ENCODE data around the gene PRR7.
"Not testable (repeated sequence)": the region's sequence is repeated elsewhere in the genome, so short reads cannot be mapped to it uniquely, and the experiment has no call there.

The PRR7 gene

GRCh38 chr5:177446200-177447065, at the start of gene PRR7:
TSS of gene PRR7 (plus strand) at chr5:177446814. CDS start at chr5:177455068, 8,254 bp downstream.
- DNase-seq (ENCODE audit: low read depth in 2 of 2, low spot score in 1 of 2) = peak in 1 of 2 donors; percentile 53

DNA sequence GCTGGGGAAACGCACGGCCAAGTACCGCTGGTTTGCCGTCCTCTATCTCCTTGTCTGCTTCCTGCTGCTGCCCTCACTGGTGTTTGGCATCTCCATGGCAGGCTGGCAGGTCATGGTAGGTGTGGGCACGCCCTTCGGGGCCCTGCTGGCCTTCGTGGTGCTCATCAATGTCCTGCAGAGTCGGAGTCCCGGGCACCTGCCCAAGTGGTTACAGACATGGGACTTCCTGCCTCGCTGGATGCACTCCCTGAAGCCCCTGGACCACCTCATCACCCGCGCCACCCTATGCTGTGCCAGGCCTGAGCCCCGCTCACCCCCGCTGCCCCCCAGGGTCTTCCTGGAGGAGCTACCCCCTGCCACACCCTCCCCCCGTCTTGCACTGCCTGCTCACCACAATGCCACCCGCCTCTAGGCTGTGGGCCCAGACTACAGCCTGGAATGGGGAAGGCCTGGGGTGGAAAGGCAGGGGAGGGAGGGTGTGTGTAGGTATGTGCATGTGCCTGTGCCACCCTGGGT, 48.7 kb upstream of the PRR7 start:
- no peak for DNase-seq (ENCODE audit: low read depth in 2 of 2, low spot score in 1 of 2)

DNA sequence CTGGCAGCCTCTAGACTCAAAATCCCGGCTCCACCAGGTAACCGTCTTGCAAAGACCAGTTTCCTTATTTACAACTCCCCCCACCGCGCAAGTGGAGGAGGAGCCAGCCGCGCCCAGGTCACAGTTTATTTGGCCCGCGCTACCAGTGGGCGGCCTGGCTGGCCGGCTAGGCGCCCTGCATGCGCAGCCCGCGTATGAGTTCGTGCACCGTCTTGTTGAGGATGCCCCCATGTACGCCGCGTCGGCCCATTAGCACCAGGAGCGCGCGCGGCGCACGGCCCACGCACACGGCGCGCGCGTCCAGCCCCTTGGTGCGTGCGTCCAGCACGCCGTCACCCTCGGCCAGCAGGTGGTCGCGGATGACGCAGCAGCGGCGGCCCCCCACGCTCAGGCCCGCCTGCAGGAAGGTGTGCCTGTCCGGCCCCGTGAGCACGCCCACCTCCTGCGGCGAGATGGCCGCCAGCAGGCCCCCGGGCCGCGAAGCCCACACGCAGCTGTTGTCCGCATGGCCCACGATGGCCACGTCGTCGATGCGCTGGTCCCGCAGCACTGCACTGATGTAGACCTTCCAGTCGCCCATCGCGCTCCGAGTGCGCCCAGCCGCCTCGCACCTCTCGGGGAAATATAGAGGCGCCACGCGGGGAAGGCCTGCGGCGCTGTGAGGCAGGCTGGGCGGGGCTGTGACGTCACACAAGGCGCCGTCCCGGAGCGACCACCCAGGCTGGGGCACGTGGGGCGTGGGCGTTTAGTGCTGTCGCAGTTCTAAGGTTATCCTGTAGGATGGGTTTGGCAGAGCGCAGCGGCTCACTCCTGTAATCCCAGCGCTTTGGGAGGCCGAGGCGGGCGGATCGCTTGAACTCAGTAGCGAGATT, 46.4 kb upstream of the PRR7 start, which contains the start of gene PFN3:
Gene PFN3, minus strand, starts transcription at position 665 of the 872 bp plus-strand sequence. Its CDS starts 85 bp downstream, at position 580.
- no peak for DNase-seq (ENCODE audit: low read depth in 2 of 2, low spot score in 1 of 2)

DNA sequence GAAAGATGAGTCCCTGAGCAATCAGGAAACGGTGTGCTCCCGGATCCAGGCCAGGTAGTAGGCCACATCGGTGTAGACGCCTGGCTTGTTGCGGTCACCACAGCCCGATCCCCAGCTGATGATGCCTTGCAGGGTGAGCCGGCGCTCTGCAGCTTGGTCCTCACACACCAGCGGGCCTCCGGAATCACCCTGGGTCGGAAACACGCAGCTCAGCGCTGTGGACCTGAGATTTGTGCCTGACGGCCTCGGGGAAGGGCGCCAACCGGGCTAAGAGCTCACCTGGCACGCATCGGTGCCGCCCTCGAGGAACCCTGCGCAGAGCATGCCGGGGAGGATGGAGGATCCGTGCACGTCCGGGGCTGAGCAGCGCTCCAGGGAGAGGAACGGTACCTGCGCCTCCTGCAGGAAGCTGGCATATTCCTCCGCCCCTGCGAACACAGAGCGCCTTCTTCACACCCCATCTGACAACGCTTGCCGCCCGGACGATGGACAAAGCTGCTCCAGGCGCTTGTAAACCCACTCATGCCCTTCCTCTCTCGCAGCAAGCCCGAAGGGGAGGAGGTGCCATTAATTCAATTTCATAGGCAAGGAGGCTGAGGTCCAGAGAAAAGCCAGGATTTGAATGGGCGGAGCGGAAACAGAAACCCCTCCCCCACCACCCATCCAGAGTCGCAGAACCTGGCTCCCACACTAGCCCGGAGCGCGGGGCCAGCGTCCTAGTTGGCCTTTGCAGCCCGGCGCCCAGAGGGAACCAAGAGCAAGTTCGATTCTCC, 44.2 kb upstream of the PRR7 start:
- DNase-seq (ENCODE audit: low read depth in 2 of 2, low spot score in 1 of 2) = no peak

DNA sequence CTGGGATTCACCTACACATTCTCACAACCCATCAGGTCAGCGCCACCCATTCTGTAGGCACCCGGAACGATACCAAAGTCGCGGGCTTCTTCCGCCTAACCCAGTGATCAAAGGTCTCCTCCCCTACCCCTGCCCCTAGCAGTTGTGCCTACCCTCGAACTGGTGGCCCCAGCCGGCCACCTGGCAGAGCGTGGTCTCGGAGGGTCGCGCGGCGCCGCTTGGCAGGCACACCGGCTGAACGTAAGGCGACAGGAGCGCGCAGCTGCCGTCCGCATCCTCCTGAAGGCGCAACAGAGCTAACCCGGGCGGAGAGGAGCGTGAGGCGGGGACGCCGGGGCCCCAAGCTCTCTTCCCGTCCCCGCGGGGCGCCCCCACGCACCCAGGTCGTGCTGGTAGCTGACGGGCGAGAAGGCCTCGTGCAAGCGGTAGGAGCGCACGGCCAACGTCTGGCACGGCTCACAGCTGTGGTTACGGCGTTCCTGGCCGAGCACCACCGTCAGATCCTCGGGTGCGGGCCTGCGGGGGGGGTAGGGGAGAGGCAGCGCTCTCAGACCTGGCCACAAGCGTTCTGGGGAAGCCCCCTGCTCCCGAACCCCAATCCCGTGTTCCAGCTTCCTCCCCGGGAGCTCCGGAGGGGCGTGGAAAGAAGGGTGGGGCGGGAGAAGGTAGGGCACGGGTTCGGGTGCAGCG, 43.4 kb upstream of the PRR7 start:
- no peak for DNase-seq (ENCODE audit: low read depth in 2 of 2, low spot score in 1 of 2)

DNA sequence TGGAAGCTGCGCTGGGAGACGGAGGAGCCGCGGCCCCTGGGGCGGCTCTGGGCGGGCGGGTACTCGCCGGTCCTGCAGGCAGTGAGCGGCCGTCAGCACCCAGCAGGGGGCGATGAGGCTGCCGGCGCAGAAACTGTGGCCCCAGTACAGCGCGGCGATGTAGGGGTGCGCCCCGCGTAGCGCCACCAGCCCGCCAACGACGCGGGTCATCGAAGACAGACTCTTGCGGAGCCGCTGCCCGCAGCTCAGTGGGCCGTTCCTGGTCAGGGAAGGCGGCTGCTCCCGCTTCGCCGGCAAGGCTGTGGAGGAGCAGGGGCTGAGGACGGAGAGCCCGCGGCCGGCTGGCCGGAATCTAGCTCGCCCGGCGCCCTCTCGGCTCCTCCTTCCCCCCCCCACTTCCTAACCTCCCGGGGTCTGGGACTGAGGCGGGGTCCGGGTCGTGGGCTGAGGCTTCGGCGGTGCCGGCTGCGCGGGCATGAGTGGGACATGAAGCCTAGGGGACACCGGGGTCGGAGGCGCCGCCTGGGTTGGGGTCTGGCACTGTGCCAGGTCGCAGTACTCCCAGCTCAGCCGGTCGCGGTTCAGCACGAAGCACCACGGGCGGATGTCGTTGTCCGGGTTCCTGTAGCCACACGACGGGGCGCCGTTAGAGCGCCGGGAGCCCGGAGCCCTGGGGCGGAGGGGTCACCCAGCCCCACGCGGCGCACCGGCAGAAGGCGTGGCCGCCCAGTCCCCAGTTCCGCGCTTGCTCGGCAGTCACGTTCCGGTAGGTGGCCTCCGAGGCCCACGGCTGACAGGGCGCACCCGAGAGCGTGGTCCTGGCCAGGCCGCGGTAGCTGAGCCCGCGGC, 42.6 kb upstream of the PRR7 start:
- DNase-seq (ENCODE audit: low read depth in 2 of 2, low spot score in 1 of 2) = peak in 1 of 2 donors; percentile 75

DNA sequence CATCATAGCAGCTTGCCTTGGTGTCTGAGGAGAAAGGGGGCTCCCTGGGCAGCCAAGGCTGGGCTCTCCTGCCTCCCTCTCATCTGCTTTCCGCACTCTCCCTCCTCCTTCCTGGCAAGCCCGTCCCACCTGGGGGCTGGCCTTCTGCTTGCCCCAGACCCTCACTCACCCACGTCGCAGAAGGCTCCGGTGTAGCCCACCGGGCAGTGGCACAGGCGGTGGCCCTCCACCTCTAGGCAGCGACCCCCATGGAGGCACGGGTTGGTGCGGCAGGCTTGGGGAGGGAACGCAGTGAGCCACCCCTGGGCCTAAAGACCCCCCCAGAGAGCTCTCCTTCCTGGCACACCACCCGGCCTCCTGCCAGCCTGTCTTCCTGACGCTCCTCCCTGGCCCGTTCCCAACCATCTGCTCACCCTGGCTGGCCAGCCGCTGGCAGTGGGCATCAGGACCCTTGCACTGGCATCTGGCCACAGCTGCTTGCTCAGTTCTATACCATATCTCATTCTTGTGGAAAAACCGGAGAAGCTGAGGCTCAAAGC, 41.9 kb upstream of the PRR7 start:
- no peak for DNase-seq (ENCODE audit: low read depth in 2 of 2, low spot score in 1 of 2)

DNA sequence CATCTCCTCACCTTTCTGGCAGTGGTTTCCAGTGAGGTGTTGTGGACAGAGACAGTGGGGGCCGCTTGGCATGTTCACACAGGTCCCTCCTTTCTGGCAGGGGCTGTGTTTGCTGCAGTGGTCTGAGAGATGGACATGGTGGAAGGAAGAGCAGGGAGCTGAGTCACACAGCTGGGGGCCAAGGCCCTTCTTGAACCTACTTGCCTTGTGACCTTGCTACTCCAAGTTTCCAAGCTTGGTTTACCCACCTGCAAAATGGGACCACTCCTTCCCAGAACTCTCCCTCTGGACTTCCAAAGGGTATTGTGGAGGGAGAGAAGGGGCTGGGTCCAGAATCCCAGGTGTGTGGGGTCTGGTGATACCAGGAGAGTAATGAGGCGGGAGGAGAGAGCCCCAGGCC, 41.3 kb upstream of the PRR7 start:
- no peak for DNase-seq (ENCODE audit: low read depth in 2 of 2, low spot score in 1 of 2)

GRCh38 chr5:177405805-177406204, 40.8 kb upstream of the PRR7 start:
- no peak for DNase-seq (ENCODE audit: low read depth in 2 of 2, low spot score in 1 of 2)

GRCh38 chr5:177409043-177409801, 37.4 kb upstream of the PRR7 start, which contains the start of gene F12:
TSS of gene F12 (minus strand) at chr5:177409564. CDS start at chr5:177409527, 37 bp downstream.
- DNase-seq (ENCODE audit: low read depth in 2 of 2, low spot score in 1 of 2) = no peak

- no peak for DNase-seq (ENCODE audit: low read depth in 2 of 2, low spot score in 1 of 2)
Observed at GRCh38 chr5:177410575-177410974, 36.0 kb upstream of the PRR7 start.

DNA sequence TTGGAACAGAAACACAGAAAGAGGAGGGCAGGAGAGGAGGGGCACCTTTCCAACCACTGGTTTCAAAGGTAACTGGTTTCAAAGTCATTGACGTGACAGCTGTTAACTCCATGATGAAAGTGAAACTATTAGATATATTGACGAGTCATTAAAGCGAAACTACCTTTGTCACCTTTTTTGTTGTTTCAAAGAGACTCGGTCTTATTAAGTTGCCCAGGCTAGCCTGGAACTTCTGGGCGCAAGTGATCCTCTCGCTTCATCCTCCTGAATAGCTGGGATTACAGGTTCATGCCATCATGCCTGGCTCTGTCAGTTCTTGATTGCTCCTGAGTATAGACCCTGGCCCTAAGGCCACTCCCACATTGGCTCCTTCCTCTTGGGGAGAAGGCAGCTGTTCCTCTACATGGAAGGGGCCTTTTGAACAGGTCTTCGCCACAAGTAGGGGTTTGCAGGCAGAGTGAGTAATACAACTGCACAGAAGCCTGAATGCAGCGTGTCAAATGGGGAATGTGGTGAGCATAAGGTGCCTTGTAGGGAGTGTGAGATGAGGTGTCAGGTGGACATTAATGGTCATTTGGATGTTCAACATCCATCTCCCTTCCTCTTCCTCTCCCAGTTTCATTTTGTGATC, 33.9 kb upstream of the PRR7 start:
- DNase-seq (ENCODE audit: low read depth in 2 of 2, low spot score in 1 of 2) = no peak

DNA sequence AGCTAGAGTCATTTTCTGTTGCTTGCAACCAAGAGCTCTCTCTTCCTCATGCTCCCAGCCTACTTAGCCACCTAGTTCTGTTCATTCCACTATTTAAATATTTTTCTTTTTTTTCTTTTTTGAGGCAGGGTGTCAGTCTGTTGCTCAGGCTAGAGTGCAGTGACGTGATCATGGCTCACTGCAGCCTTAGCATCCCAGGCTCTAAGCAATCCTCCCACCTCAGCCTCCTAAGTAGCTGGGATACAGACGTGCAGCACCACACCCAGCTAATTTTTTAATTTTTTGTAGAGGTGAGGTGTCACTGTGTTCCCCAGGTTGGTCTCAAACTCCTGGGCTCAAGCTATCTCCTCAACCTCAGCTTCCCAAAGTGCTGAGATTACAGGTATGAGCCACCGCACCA, 32.1 kb upstream of the PRR7 start:
- no peak for DNase-seq (ENCODE audit: low read depth in 2 of 2, low spot score in 1 of 2)

GRCh38 chr5:177417081-177417480, 29.5 kb upstream of the PRR7 start:
- not testable (repeated sequence) for DNase-seq (ENCODE audit: low read depth in 2 of 2, low spot score in 1 of 2)

DNA sequence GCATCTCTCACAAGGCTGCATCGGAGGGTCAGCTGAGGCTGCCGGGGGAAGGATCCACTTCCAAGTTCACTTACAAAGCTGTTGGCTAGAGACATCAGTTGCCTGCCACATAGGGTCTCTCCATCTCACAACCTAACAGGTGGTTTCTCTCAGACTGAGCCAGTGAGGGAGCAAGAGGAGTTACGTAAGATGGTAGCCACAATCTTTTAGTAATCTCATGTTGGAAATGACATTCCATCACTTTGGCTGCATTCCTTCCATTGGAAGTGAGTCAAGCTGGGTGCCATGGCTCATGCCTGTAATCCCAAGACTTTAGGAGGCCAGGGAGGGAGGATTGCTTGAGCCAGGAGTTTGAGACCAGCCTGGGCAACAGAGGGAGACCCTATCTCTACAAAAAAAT, 27.6 kb upstream of the PRR7 start:
- no peak for DNase-seq (ENCODE audit: low read depth in 2 of 2, low spot score in 1 of 2)

- DNase-seq (ENCODE audit: low read depth in 2 of 2, low spot score in 1 of 2) = not testable (repeated sequence)
Observed at GRCh38 chr5:177420472-177420871, 26.1 kb upstream of the PRR7 start.

- DNase-seq (ENCODE audit: low read depth in 2 of 2, low spot score in 1 of 2) = no peak
Observed at GRCh38 chr5:177421062-177421798, 25.4 kb upstream of the PRR7 start.
